Esophagus (tissue), 2 donors: ENCODE measurements around the gene UGT1A8. TPM values are rescaled to one million over a fixed set of nuclear protein-coding genes. Genes with fewer than 3 reads are reported as not detected.
A peak's percentile ranks its signal among the peaks of the same experiment; 100 is the strongest.
"Not testable (repeated sequence)": the region's sequence is repeated elsewhere in the genome, so short reads cannot be mapped to it uniquely, and the experiment has no call there.

ENCODE experiments used
- H3K27ac ChIP-seq, 2 donors: one replicate each; pipeline ENCODE4 v1.5.1; 2013; ENCODE audit warnings: low read depth in 2 of 2, mild to moderate bottlenecking in 2 of 2, inconsistent platforms in 1 of 2, low read length in 1 of 2, moderate library complexity in 1 of 2
- H3K27me3 ChIP-seq, 2 donors: one replicate each; pipeline ENCODE4 v1.6.1; 2013; ENCODE audit warnings: low read length in 2 of 2, control low read depth in 1 of 2, mild to moderate bottlenecking in 1 of 2; ENCODE audit not compliant: insufficient read depth in 2 of 2, control insufficient read depth in 1 of 2
- H3K36me3 ChIP-seq, 2 donors: one replicate each; pipeline ENCODE4 v1.6.1; 2013; ENCODE audit warnings: low read length in 1 of 2; ENCODE audit not compliant: control insufficient read depth in 2 of 2, insufficient read depth in 2 of 2
- H3K4me1 ChIP-seq, 2 donors: one replicate each; pipeline ENCODE4 v1.6.1; 2013; ENCODE audit warnings: low read length in 1 of 2; ENCODE audit not compliant: control insufficient read depth in 2 of 2, insufficient read depth in 2 of 2
- H3K4me3 ChIP-seq, 2 donors: one replicate each; pipeline ENCODE4 v1.5.1; 2013; ENCODE audit warnings: low read length in 2 of 2, mild to moderate bottlenecking in 2 of 2, low read depth in 1 of 2, moderate library complexity in 1 of 2
- H3K9me3 ChIP-seq, 2 donors: one replicate each; pipeline ENCODE4 v1.6.1; 2013; ENCODE audit warnings: mild to moderate bottlenecking in 2 of 2, low read depth in 1 of 2, low read length in 1 of 2, moderate library complexity in 1 of 2; ENCODE audit not compliant: control insufficient read depth in 2 of 2, insufficient read depth in 1 of 2
- WGBS, 2 donors: extraction: QIAGEN DNeasy Blood & Tissue Kit; methylation state at CpG; one replicate each; pipeline ENCODE4 v1.1.7; 2013; 5-methylcytosine and 5-hydroxymethylcytosine counted together
- polyA plus RNA-seq, 2 donors: library from polyadenylated mRNA; stranded (reverse); fragments of 200-250 nt; gene quantifications; one replicate each; pipeline ENCODE4 v1.2.3, GENCODE V29; 2013
- donor health status: healthy with polysubstance abuse.
- donor health status: Bipolar disorder and iron deficiency.

Gene UGT1A8
- polyA plus RNA-seq, 2 donors: 0.39 to 2.8 TPM

DNA sequence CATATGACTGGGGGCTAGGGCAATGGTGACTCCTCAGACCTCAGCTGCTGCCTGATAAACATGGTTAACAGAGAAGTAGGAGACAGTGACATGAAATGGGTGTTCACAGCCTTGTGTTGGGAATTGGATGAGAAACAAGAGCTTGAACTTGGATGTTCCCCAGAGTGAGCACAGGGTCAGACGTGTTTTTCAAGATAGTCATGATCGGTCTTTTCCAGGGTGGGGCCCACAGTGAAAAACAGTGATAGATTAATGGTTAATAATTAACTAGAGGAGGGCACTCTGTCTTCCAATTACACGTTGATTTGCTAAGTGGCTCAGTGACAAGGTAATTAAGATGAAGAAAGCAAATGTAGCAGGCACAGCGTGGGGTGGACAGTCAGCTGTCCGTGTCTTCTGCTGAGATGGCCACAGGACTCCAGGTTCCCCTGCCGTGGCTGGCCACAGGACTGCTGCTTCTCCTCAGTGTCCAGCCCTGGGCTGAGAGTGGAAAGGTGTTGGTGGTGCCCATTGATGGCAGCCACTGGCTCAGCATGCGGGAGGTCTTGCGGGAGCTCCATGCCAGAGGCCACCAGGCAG lies 111.4 kb downstream of the UGT1A8 start, which contains the start of gene UGT1A3:
UGT1A3 (plus strand) TSS at position 320 of the 579 bp plus-strand sequence; CDS start at position 405, 85 bp downstream.
- Histone ChIP-seq H3K27ac (peak within 1 kb of the TSS in 1 of 2 donors; percentile 1), H3K27me3 (no peaks in the 10 kb centered on the region), H3K4me3 (no peak within 1 kb of the TSS), H3K4me1 (peaks cover 0 to 2% of the 10 kb centered on the region in 2 donors), H3K9me3 (no peaks in the 10 kb centered on the region), H3K36me3 (no peaks in the 10 kb centered on the region)
- WGBS, 2 donors: 72 to 73% methylated on average over 8 of the region's 8 CpGs

DNA sequence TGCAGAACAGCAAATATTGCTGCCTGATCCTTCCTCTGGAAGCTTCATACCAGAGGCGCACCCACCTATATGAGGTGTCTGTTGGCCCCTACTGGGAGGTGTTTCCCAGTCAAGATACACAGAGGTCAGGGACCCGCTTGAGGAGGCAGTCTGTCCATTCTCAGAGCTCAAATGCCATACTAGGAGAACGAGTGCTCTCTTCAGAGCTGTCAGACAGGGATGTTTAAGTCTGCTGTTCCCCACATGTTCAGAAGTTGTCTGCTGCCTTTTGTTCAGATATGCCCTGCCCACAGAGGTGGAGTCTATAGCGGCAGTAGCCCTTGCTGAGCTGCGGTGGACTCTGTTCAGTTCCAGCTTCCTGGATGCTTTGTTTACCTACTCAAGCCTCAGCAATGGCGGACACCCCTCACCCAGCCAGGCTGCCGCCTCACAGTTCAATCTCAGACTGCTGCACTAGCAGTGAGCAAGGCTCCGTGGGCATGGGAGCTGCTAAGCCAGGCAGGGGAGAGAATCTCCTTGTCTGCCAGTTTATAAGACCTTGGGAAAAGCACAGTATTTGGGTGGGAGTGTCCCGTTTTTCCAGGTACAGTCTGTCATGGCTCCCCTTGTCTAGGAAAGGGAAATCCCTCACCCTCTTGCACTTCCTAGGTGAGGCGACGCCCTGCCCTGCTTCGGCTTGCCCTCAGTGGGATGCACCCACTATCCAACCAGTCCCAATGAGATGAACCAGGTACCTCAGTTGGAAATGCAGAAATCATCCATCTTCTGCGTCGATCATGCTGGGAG lies 119.6 kb downstream of the UGT1A8 start:
- not testable (repeated sequence) for H3K4me1 ChIP-seq, H3K27ac ChIP-seq, H3K36me3 ChIP-seq, H3K4me3 ChIP-seq, H3K27me3 ChIP-seq, H3K9me3 ChIP-seq
- WGBS, 2 donors: 88 to 90% methylated on average over 14 of the region's 14 CpGs

DNA sequence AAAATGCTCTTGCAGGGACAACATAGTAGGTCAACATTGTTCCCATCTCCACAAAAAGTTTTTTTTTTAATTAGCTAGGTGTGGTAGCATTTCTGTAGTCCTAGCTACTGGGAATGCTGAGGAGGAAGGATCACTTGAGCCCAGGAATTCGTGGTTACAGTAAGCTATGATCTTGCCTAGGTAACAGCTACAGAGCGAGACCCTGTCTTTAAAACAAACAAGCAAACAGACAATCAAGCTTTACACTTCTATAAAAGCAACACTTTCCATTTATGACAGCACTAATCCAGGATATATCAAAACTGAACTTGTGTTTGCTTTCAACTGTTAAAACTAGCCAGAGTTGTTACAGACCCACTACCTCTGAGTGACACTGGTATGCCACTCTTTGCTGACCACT lies 123.4 kb downstream of the UGT1A8 start:
- no peaks in the 10 kb centered on the region for H3K27me3 ChIP-seq
- no peaks in the 10 kb centered on the region for H3K4me1 ChIP-seq
- H3K9me3 ChIP-seq: peaks cover 0 to 2% of the 10 kb centered on the region in 2 donors
- peaks cover 0 to 2% of the 10 kb centered on the region in 2 donors for H3K36me3 ChIP-seq
- H3K4me3 ChIP-seq: no peak overlapping the region
- H3K27ac ChIP-seq: no peak overlapping the region
- 52 to 72% methylated on average over 2 of the region's 2 CpGs for WGBS, 2 donors

DNA sequence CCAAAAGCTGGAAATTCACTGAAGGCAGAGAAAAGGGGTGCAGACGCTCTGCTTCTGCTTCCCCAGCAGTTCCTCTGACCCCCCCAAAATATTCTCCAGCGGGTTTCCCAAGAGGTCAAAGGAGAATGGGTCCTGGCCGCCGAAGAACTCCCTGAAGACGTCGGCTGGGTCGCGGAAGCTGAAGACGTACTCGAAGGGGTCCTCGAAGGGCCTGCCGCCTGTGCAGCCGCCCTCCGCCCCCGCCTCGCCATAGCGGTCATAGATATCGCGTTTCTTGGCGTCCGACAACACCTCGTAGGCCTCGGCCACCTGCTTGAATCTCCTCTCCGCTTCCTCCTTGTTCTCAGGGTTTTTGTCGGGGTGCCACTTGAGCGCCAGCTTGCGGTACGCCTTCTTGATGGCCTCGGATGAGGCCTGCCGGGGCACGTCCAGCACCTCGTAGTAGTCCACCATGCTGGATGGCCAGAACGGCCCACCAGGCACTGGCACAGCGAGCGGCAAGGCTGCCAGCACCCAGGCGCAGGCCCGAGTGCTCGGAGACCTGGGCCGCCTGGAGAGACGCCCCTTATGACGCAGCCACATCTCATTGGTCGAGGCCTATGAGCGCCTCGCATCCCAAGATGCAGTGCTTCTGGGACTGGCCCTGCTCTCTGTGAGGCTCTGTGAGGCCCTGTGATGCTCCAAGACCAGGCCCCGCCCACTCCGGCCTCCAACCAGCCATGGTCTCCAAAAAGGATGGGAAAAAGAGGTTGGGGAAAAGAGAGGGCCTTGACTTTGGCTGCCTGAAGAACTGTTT lies 126.2 kb downstream of the UGT1A8 start:
- 94 to 95% methylated on average over 44 to 46 of the region's 46 CpGs for WGBS, 2 donors
- Histone ChIP-seq H3K9me3 (no peaks in the 10 kb centered on the region), H3K4me3 (no peak overlapping the region), H3K27me3 (no peaks in the 10 kb centered on the region), H3K27ac (no peak overlapping the region), H3K4me1 (no peaks in the 10 kb centered on the region), H3K36me3 (peaks cover 0 to 2% of the 10 kb centered on the region in 2 donors)

DNA sequence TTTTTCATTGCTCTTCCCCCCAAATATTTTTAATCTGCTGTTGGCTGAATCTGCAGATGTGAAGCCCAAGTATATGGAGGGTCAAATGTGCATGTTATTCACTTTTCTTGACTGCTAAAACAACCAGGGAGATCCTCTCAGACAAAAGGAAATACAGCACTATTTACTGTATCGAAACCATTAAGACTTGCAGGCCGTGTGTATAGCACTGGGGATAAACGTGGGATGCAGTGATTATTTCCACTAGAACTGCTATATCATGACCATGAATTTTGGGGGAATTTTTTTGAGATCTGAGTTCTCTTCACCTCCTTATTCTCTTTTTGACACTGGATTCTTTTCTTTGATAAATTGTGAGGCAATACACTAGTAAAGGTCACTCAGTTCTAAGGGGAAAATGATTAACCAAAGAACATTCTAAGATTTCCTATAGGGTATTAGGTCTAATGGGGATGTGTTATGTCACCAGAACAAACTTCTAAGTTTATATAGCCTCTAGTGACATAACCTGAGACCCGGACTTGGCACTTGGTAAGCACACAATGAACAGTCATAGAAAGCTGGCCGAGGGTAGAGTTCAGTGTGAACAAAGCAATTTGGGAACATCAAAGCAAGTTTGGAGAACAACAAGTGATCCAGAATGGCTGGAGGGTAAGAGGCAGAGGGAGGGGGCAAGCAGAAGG lies 127.8 kb downstream of the UGT1A8 start:
- Histone ChIP-seq H3K4me1 (no peaks in the 10 kb centered on the region), H3K27ac (no peak overlapping the region), H3K27me3 (no peaks in the 10 kb centered on the region), H3K36me3 (peaks cover 0 to 2% of the 10 kb centered on the region in 2 donors), H3K4me3 (no peak overlapping the region), H3K9me3 (no peaks in the 10 kb centered on the region)
- 65 to 67% methylated on average over 5 of the region's 5 CpGs for WGBS, 2 donors

DNA sequence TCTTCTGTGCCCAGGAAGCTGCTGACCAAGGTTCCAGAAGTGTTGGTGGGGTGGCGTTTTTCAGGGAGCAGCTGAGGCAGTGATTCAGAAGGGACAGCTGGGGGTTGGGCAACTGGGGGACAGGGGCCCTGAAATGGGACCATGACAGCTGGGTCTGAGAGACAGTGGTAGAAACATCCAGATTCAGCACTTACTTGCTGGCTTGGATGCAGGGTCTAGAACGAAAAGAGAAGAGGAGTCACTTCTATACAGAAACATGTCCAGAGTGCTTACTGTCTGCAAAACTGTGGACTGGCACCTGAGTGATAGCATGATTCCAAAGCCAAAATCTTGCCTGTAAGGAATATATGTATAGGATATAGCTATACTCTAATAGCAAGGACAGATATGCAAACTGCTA lies 128.4 kb downstream of the UGT1A8 start:
- H3K4me1 ChIP-seq, H3K9me3 ChIP-seq, H3K36me3 ChIP-seq, H3K4me3 ChIP-seq, H3K27me3 ChIP-seq, H3K27ac ChIP-seq: not testable (repeated sequence)
- 71 to 77% methylated on average over 2 of the region's 2 CpGs for WGBS, 2 donors

DNA sequence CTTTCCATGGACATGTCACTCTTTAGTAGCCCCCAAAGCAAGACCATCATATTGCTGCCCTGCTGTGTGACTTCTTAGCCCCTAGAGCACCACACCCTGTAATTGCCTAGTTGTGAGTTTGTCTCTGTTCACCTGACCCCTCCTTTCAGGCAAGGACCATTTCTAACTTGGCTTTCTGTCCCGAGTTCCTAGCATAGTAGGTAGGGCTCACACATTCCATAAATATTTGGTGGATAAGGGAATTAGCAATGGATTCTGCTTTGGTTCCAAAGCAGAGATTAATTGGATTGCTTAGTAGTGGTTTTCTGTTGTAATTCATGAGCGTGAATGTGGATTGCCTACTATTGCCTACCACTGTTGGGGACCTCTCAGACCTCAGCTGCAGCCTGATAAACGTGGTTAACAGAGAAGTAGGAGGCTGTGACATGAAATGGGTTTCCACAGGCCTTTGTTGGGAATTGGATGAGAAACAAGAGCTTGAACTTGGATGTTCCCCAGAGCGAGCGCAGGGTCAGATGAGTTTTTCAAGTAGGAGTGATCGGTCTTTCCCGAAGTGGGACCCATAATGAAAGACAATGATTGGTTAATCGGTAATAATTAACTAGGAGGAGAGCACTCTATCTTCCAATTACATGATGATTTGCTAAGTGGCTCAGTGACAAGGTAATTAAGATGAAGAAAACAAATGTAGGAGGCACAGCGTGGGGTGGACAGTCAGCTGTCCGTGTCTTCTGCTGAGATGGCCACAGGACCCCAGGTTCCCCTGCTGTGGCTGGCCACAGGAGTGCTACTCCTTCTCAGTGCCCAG lies 129.2 kb downstream of the UGT1A8 start:
- no peaks in the 10 kb centered on the region for H3K4me1 ChIP-seq
- H3K36me3 ChIP-seq: peaks cover 0 to 2% of the 10 kb centered on the region in 2 donors
- peaks cover 0 to 7% of the 10 kb centered on the region in 2 donors for H3K9me3 ChIP-seq
- no peaks in the 10 kb centered on the region for H3K27me3 ChIP-seq
- H3K27ac ChIP-seq: no peak overlapping the region
- WGBS, 2 donors: 76 to 81% methylated on average over 10 of the region's 10 CpGs
- H3K4me3 ChIP-seq: no peak overlapping the region

DNA sequence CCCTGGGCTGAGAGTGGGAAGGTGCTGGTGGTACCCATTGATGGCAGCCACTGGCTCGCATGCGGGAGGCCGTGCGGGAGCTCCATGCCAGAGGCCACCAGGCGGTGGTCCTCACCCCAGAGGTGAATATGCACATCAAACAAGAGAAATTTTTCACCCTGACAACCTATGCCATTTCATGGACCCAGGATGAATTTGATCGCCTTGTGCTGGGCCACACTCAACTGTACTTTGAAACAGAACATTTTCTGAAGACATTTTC lies 129.8 kb downstream of the UGT1A8 start:
- WGBS, 2 donors: 95 to 96% methylated on average over 6 of the region's 6 CpGs
- H3K4me1 ChIP-seq: no peaks in the 10 kb centered on the region
- H3K9me3 ChIP-seq: peaks cover 0 to 7% of the 10 kb centered on the region in 2 donors

DNA sequence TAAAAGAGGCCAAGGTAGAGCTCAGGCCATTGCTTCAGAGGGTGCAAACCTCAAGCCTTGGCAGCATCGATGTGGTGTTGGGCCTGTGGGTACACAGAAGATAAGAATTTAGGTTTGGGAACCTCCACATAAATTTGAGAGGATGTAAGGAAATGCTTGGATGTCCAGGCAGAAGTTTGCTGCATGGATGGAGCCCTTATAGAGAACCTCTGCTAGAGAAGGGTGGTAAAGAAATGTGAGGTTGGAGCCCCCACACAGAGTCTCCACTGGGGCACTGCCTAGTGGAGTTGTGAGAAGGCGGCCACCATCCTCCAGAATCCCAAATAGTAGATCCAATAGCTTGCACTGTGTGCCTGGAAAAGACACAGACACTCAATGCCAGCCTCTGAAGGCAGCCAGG lies 133.3 kb downstream of the UGT1A8 start:
- not testable (repeated sequence) for H3K36me3 ChIP-seq, H3K4me1 ChIP-seq, H3K4me3 ChIP-seq, H3K27me3 ChIP-seq, H3K27ac ChIP-seq, H3K9me3 ChIP-seq
- WGBS, 2 donors: 72 to 85% methylated on average over 2 of the region's 2 CpGs

More for the DNA sequence above, 129.8 kb downstream of the UGT1A8 start:
- no peak overlapping the region for H3K4me3 ChIP-seq
- H3K27ac ChIP-seq: no peak overlapping the region
- H3K36me3 ChIP-seq: peaks cover 0 to 2% of the 10 kb centered on the region in 2 donors
- no peaks in the 10 kb centered on the region for H3K27me3 ChIP-seq
